ENCODE results near the gene SEPSECS.

DNA sequence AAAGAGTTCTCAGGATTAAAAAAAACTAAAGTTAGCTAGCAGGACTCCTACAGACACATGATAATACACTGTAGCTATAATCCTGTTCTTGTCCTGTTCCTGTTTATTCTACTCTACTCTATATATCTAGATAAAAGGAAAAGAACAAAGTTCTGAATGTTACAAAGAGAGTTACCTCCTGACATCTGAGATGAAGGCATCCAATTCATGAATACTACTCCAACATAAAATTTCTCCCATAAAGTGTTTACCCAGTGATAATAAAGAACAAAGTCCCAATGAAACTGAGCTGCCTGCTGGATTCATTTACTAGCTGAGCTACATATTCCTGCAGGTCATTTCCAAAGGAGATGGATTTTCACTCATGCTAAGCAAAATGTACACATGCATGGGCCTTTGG is 27.1 kb downstream of the SEPSECS start:
- TF ChIP-seq, protein P1, sequence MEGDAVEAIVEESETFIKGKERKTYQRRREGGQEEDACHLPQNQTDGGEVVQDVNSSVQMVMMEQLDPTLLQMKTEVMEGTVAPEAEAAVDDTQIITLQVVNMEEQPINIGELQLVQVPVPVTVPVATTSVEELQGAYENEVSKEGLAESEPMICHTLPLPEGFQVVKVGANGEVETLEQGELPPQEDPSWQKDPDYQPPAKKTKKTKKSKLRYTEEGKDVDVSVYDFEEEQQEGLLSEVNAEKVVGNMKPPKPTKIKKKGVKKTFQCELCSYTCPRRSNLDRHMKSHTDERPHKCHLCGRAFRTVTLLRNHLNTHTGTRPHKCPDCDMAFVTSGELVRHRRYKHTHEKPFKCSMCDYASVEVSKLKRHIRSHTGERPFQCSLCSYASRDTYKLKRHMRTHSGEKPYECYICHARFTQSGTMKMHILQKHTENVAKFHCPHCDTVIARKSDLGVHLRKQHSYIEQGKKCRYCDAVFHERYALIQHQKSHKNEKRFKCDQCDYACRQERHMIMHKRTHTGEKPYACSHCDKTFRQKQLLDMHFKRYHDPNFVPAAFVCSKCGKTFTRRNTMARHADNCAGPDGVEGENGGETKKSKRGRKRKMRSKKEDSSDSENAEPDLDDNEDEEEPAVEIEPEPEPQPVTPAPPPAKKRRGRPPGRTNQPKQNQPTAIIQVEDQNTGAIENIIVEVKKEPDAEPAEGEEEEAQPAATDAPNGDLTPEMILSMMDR (IDR thresholded peaks at IDR 0.05 in 2 of 3, conservative IDR thresholded peaks at IDR 0.05 in 1 of 3; ENCODE audit: borderline replicate concordance in 1 of 3, insufficient read depth in 1 of 3, low read depth in 2 of 3, low read length in 2 of 3): no peak
- no peak for TF ChIP-seq POLR2A (IDR thresholded peaks at IDR 0.05; ENCODE audit: borderline replicate concordance, extremely low read depth, insufficient read depth, insufficient read length)
- TF ChIP-seq, protein P2, sequence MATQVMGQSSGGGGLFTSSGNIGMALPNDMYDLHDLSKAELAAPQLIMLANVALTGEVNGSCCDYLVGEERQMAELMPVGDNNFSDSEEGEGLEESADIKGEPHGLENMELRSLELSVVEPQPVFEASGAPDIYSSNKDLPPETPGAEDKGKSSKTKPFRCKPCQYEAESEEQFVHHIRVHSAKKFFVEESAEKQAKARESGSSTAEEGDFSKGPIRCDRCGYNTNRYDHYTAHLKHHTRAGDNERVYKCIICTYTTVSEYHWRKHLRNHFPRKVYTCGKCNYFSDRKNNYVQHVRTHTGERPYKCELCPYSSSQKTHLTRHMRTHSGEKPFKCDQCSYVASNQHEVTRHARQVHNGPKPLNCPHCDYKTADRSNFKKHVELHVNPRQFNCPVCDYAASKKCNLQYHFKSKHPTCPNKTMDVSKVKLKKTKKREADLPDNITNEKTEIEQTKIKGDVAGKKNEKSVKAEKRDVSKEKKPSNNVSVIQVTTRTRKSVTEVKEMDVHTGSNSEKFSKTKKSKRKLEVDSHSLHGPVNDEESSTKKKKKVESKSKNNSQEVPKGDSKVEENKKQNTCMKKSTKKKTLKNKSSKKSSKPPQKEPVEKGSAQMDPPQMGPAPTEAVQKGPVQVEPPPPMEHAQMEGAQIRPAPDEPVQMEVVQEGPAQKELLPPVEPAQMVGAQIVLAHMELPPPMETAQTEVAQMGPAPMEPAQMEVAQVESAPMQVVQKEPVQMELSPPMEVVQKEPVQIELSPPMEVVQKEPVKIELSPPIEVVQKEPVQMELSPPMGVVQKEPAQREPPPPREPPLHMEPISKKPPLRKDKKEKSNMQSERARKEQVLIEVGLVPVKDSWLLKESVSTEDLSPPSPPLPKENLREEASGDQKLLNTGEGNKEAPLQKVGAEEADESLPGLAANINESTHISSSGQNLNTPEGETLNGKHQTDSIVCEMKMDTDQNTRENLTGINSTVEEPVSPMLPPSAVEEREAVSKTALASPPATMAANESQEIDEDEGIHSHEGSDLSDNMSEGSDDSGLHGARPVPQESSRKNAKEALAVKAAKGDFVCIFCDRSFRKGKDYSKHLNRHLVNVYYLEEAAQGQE (IDR thresholded peaks at IDR 0.05; ENCODE audit: low read depth): no peak
- no peak for TF ChIP-seq CEBPB (IDR thresholded peaks at IDR 0.05; ENCODE audit: low read depth)
- no peak for TF ChIP-seq YY1 (IDR thresholded peaks at IDR 0.05; ENCODE audit: extremely low read depth, insufficient replicate concordance, low read depth, low read length)
- no peak for TF ChIP-seq EGR1 (IDR thresholded peaks at IDR 0.05; ENCODE audit: low read depth)
- TF ChIP-seq POLR2AphosphoS5 (IDR thresholded peaks at IDR 0.05; ENCODE audit: low read depth, low read length): no peak
- TF ChIP-seq RAD21 (IDR thresholded peaks at IDR 0.05; ENCODE audit: low read depth): no peak
- TF ChIP-seq EZH2 (IDR thresholded peaks at IDR 0.05): no peak
- TF ChIP-seq, protein P3, sequence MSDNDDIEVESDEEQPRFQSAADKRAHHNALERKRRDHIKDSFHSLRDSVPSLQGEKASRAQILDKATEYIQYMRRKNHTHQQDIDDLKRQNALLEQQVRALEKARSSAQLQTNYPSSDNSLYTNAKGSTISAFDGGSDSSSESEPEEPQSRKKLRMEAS (IDR thresholded peaks at IDR 0.05): no peak
- no peak for TF ChIP-seq ZNF274 (IDR thresholded peaks at IDR 0.05; ENCODE audit: low read depth, low read length)
- no peak for TF ChIP-seq EZH2phosphoT487 (IDR thresholded peaks at IDR 0.05; ENCODE audit: borderline replicate concordance)

Measured in HCT116 (cell line).